Stimulated activated CD8-positive, alpha-beta memory T cell treated with anti-CD3 and anti-CD28 coated beads, Interleukin-7, amount 100 ng/mL, for 4 hours (primary cell): Measurements from ENCODE around the gene IL31RA.
"Not testable (repeated sequence)": the region's sequence is repeated elsewhere in the genome, so short reads cannot be mapped to it uniquely, and the experiment has no call there.

ENCODE experiments used
- DNase-seq, 2 donors: peaks; one replicate each; pipeline ENCODE4 v3.0.0-alpha.2; 2020; ENCODE audit warnings: low read depth in 2 of 2

Gene IL31RA

DNA sequence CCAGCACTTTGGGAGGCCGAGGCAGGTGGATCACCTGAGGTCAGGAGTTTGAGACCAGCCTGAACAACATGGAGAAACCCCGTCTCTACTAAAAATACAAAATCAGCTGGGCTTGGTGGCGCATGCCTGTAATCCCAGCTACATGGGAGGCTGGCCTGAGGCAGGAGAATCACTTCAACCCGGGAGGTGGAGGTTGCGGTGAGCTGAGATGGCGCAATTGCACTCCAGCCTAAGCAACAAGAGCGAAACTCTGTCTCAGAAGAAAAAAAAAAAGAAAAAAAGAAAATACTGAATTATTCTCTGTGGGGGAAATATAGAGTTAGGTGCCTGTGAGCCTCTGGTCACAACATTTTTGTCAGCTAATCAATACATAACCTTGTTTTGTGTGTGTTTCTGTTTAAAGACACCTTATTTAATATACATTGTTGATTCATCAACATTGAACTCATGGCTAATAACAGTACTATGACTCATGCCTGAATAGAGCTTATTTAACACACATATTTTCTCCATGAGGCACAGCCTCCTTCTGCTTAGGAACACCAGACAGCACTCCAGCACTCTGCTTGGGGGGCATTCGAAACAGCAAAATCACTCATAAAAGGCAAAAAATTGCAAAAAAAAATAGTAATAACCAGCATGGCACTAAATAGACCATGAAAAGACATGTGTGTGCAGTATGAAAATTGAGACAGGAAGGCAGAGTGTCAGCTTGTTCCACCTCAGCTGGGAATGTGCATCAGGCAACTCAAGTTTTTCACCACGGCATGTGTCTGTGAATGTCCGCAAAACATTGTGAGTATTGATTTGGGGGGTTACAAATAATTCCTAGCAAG lies at the start of gene IL31RA:
Gene IL31RA, plus strand, starts transcription at position 519 of the 836 bp plus-strand sequence. Its CDS starts 214 bp downstream, at position 733.
- no peak for DNase-seq

GRCh38 chr5:55808814-55809213 lies 42.3 kb upstream of the IL31RA start:
- not testable (repeated sequence) for DNase-seq

DNA sequence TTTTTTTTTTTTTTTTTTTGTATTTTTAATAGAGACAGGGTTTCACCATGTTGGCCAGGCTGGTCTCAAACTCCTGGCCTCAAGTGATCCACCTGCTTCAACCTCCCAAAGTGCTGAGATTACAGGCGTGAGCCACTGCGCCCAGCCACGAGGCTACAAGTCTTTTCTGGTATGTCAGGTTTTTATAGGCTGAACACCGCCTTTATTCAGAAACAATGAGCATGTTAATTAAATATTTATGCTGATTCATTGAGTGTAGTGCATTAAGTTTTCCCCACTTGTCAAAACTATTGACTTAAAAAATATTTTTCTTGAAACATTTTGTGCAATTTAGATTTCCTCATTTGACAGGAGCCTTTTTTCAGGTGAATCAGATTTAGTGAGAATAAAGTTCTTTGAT lies 35.2 kb upstream of the IL31RA start:
- not testable (repeated sequence) for DNase-seq

- no peak for DNase-seq
These were observed 34.8 kb upstream of the IL31RA start for GRCh38 chr5:55816342-55816741.

GRCh38 chr5:55817030-55817429 lies 34.1 kb upstream of the IL31RA start:
- DNase-seq = no peak

- no peak for DNase-seq
These were observed 30.7 kb upstream of the IL31RA start for GRCh38 chr5:55820488-55820887.

DNA sequence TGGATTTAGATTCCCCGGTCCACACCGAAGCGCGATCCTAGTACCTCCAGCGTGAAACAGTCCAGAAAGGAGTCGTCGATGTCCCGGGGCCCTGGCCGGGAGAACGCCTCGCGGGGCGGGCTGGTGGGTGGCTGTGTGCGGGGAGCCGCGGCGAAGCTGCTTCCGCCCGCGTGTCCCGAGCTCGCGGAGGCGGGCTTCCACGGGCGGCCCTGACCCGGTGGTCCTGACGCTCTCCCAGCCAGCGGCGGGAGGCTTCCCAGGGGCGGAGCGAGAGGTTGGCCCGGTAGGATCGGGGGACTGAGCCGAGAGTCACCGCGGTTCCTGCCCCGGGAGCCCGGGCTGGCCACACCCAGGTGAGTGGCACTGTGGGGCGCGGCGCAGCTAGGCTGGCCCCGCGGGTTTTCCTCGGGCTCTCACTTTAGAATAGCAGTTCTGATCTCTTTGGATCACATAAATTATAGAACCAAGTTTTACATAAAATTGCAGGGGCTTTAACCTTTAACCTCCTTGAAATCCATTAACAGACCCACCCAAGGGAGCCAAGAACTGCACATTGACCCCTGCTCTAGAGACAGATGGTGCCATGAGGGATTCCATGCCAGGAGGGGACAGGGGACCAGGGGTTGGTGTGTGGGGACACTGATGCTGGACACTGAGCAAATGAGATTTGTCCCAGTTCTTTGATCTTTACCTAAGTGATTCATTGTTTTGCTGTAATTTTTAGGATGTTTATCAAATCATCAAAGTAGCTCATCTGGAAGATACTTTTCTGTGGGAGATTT lies 29.2 kb upstream of the IL31RA start:
- DNase-seq = no peak

- DNase-seq = no peak
These were observed 27.9 kb upstream of the IL31RA start for GRCh38 chr5:55823151-55823796.

- no peak for DNase-seq
These were observed 21.2 kb upstream of the IL31RA start for GRCh38 chr5:55829956-55830355.

DNA sequence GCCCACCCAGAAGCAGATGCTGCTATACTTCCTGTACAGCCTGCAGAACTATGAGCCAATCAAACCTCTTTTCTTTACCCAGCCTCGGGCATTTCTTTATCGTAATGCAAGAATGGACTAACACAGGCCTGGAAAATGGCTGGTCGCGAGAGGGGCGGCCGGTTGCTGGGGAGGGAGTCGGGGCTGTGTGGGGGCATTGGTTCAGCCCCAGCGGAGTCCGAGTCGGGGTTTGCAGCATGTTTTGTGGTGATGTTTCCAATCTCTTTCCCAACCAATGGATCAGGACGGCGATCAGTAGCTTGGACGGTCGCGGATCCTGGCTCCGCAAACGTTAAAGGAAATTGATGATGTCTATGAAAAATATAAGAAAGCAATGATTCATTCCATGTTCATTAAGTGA lies 18.7 kb upstream of the IL31RA start:
- no peak for DNase-seq

DNA sequence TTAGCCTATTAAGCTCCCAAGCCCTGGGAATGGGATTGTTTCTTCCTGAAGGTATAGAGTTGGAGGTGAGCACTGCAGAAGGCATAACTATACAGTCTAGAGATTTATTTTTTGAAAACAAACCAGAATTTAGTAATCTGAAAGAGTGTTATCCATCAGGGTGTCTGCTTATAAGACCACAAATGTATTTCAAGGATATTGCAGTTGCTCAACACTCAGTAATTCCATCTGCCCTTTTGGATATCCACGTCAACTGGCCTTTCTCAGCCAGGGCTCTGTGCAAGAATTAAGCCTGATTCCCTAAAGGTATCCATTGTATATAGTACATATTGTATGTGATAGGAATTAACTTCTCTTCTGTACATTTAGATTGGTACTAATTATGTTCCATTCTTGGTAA lies 15.0 kb upstream of the IL31RA start:
- no peak for DNase-seq

DNA sequence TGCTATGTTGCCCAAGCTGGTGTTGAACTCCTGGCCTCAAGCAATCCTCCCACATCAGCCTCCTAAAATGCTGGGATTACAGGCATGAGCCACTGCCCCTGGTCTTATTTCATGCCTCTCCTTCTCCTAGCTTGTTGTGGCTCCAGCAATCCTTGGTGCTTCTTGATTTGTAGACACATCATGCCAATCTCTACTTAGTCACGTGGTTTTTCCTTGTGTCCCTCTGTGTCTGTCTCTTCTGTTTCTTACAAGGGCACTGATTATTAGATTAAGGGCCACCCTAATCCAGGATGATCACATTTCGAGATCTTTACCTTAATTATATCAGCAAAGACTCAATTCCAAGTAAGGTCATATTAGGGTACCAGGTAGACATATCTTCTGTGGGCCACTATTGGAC lies 9.2 kb upstream of the IL31RA start:
- DNase-seq = no peak

DNA sequence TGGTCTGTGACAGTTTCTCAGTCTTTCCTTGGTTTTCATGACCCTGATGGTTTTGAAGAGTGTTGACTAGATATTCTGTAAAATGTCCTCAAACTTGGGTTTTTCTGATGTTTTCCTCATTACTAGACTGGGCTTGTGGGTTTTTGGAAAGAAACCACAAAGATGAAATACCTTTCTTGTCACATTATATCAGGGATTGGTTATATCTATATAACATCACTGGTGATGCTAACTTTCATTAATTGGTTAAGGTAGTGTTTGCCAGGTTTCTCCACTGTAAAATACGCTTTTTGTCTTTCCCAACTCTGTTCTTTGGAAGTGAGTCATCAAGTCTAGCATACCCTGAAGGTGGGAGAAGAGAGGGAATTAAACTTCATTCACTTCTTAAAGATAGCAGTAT lies 3.3 kb upstream of the IL31RA start:
- DNase-seq = no peak

GRCh38 chr5:55848783-55849182 lies 2.4 kb upstream of the IL31RA start:
- no peak for DNase-seq

DNA sequence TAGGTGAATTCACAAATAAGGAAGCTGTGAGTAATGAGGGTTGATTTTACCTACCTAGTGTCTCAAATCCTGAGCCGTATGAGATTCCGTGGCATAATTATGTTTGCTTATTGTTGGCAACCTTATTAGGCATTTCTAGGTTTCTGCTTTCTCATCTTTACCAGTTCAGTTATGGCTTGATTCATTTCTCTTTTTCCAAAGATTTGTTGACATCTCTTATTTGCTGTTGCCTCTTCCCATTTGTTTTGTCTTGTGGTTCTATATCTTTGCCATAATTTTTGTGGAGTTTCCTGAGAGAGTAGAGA lies 470 bp downstream of the IL31RA start:
- no peak for DNase-seq

- DNase-seq = no peak
These were observed 1.3 kb downstream of the IL31RA start for GRCh38 chr5:55852503-55852902.

DNA sequence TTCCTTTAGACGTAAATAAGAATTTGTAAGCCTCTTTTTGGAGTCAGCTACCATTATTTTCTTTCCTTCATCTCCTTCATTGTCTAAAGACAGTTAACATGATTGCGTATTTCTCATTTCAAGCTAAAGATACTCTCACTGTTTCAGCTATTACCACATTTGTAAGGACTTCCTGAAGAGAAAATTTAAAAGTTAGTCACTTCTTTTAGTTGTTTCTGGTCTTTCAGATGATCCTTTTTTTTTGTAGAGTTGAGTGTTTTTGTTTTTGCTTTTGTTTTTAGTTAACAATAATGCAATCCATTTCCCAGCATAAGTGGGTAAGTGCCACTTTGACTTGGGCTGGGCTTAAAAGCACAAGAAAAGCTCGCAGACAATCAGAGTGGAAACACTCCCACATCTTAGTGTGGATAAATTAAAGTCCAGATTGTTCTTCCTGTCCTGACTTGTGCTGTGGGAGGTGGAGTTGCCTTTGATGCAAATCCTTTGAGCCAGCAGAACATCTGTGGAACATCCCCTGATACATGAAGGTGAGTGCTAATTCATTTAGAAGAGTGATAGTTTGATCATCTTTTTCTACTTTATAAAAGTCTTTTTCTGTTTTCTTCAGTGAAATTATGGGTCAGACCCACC lies 2.0 kb downstream of the IL31RA start:
- no peak for DNase-seq

DNA sequence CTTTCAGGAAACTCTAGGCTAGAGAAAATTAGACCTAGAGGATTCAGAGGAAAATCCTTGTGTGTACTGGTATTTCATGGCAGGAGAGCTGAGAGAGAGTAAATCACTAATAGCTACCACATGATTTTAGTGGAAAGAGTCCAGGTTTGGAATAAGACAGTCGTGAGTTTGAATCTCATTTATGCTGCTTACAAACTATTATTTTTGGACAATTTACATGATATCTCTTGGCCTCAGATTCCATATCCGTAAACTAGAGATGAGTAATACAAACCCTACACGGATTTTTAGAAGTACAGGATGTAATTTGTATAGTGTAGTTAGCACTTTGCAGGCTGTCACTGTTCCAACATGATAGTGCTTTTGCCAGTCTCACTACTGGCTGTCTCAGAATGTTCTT lies 2.7 kb downstream of the IL31RA start:
- DNase-seq = no peak

DNA sequence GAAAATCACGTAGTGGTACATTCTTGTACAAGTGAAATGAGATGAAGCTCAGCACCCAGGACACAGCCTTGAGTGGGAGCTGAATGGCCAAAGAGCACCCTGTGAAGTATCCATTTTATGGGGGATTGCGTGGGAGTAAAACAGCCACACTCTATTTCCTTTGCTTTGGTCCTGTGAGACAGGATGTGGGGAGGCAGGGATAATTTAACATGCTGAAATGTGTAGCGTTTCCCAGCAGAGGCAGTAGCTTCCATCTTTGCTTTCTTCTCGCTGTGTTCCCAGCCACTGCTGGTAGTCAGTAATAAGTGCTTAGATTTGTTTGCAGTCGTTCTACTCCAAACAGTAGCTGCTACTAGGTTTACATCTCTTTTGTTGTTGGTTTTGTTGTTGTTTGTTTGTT lies 4.4 kb downstream of the IL31RA start:
- no peak for DNase-seq

DNA sequence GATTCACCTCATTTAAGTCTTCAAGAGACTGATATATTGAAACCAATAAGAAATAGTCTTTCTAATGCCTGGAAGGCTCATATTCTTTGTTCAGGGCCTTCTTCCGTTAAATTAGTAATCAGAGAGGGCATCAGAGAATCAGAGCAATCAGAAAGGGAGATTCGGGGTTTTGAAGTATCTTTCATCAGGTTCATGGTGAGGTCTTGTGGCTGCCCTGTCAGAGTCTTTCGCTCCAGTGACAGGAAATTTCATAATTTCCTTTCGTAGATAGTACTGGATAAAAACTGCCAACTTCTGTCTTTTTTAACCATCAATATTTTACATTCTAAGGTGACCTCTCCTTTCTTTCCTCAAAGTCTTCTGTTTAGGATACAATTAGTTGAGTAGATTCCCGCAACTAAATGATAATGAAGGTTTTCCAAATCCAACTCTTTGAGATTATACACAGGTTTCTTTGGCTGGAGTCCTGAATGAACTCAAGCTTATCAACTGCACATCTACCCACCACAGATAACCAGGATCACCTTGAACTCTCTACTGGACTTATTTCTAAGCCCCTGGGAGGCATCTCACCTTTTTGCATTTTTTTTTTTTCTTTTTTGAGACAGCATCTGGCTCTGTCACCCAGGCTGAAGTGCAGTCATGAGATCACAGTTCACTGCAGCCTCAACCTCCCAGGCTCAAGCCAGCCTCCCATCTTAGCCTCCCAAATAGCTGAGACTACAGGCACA lies 5.5 kb downstream of the IL31RA start:
- DNase-seq = no peak

DNA sequence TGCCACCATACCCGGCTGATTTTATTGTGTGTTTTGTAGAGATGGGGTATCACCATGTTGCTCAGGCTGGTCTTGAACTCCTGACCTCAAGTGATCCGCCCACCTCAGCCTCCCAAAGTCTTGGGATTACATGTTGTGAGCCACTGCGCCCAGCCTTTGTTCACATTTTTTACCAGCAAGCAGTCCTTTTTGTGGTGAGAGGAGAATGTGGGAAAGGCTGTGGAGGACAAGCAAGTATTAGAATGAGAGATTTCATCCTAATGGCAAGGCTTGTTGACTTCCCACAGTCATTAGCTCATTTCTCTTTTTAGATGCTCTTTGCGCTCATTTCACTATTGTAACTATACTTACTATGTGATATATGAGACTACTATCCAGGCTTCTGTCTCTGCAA lies 6.1 kb downstream of the IL31RA start:
- DNase-seq = no peak

- DNase-seq = no peak
These were observed 6.9 kb downstream of the IL31RA start for GRCh38 chr5:55858104-55858503.
